Stimulated activated CD8-positive, alpha-beta memory T cell treated with anti-CD3 and anti-CD28 coated beads, Interleukin-4, amount 100 ng/mL, for 24 hours (primary cell): ENCODE results near the gene MESD.
A peak's percentile ranks its signal among the peaks of the same experiment; 100 is the strongest.

Experiments used
- DNase-seq: peaks from one replicate; pipeline ENCODE4 v3.0.0-alpha.2; 2020; ENCODE audit warnings: low read depth

The MESD gene

DNA sequence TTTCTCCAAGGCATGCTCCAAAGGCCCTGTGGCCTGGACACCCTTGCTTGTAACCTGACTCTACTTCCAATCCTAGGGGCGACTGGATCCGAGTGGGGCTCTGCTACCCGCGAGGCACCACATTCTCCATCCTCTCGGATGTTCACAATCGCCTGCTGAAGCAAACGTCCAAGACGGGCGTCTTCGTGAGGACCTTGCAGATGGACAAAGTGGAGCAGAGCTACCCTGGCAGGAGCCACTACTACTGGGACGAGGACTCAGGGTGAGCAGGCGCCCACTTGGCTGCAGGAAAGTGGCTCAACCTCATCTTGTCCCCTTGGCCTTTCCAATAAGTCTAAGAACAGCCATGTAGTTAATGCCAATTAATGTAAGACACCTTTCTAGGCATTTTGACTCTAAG lies 51.9 kb downstream of the MESD start:
- DNase-seq, result no peak

- DNase-seq, result no peak
Observed at GRCh38 chr15:80936288-80937078, 53.1 kb downstream of the MESD start.

DNA sequence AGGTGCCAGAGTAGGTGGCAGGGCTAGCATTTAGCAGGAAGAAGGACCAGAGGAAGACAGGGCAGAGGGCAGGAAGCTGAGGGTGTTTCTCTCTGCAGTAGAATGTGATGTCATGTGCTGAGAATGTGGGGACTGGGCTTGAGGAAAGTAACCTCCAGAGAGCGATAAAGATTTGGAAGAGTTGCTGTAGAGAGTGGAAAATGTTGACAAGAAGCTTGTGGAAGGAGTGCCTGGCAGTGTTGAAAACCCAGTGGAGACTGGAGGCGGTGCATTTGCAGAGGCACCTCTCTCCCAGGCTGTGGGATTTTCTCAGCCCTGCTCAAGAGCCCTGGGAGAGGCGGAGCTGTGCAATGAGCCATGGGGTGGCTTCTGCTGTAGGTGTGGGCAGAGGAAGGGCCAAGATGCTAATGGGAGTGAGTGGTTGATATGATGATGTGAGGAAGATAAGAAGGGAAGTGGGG lies 54.8 kb downstream of the MESD start:
- no peak for DNase-seq

DNA sequence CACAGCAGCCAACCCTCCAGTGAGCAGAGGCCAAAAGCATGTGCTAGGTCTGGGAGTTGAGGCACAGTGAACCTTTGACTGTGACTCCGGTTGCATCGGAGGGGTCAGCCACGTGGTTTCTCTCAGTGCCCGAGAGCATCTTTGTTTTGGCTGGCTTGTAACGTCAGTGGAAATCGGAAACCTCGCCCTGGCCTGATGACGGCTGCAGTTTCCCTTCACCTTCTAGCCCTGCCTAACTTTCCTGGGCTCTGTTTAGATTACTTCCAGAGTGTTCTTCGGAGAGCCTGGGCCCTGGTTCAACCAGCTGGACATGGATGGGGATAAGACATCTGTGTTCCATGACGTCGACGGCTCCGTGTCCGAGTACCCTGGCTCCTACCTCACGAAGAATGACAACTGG lies 56.6 kb downstream of the MESD start:
- DNase-seq, result no peak

GRCh38 chr15:80932513-80932815 lies 57.2 kb downstream of the MESD start:
- no peak for DNase-seq

DNA sequence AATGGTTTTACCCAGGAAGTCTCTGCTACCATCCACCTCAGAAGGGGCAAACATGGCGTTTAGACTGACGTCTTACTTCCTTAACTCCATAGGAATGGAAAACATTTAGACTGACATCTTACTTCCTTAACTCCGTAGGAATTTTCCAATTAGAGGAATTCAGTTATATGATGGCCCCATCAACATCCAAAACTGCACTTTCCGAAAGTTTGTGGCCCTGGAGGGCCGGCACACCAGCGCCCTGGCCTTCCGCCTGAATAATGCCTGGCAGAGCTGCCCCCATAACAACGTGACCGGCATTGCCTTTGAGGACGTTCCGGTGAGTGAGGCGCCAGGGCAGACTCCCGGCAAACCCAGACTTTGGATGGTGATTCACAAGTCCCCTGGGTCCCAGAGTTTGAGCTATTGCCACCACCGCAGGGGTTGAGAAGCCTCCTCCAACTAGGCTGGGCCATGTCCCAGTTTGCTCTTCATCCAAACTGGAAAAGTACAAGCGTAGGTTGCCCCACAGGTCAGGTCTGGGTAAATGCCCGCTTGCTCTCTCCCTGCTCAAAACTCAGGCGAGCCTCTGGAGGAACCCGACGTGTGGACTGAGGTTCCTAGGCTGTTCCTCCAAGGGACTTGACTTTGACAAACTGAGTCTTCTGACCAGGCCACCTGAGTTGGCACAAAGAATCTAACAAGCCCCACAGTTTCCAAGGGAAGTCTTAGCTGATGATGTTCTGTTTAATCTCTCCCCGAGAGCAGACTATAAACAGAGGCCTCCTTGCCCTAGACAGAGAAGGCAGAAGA lies 57.7 kb downstream of the MESD start:
- no peak for DNase-seq

- no peak for DNase-seq
Observed at GRCh38 chr15:80931191-80931590, 58.4 kb downstream of the MESD start.

DNA sequence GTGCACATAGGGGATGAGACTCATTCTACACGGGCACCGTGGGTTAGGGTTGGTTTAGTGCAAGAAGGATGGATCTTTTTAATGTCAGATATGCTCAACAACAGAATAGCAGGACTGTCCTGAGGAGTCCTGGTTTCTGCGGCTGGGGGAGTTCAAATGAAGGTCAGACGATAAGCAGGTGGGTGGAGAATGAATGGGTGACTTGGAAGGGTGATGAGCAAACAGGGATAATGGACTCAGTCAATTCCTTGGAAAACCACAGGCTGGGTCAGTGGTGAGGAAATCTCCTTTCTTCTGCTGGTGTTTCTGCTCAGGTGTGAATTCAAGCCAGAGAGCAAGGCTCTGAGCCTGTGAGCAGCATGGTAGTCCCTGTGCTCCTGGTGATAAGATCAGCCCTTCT lies 59.9 kb downstream of the MESD start:
- no peak for DNase-seq

- DNase-seq, result no peak
Observed at GRCh38 chr15:80929225-80929624, 60.4 kb downstream of the MESD start.

- no peak for DNase-seq
Observed at GRCh38 chr15:80926126-80926525, 63.5 kb downstream of the MESD start.

DNA sequence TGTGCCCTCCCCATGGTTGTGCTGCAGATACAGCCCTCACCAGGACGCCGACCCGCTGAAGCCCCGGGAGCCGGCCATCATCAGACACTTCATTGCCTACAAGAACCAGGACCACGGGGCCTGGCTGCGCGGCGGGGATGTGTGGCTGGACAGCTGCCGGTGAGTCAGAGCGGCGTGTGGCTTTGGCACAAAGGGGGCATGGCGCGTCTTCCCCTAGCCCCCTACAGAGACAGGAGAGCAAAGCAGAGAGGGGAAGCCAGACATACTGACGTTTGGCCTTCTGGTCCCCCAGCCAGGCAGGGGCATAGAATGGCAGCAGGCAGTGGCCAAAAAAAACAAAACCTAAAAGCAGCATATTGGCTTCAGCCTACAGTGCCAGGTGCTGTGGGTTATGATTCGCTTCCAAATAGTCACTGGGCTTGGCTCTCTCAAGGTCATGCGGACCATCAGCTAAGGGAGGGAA lies 64.0 kb downstream of the MESD start:
- DNase-seq, result no peak

DNA sequence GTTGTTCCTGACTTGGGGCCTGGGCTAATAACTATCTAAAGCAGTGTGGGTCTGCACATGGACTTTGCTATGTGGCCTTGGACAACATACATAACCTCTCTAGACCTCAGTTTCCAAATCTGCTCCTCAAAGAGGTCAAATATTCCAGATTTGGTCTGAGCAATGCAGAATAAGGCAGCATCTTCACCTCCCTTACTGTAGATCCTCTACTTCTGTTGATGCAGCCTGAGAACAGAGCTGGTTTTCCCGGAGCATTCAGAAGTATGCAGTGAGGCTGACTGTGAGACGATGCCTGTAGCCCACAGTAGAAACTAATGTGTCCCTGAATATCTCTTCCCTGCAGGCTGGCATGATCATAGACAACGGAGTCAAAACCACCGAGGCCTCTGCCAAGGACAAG lies 65.3 kb downstream of the MESD start:
- DNase-seq, result no peak

DNA sequence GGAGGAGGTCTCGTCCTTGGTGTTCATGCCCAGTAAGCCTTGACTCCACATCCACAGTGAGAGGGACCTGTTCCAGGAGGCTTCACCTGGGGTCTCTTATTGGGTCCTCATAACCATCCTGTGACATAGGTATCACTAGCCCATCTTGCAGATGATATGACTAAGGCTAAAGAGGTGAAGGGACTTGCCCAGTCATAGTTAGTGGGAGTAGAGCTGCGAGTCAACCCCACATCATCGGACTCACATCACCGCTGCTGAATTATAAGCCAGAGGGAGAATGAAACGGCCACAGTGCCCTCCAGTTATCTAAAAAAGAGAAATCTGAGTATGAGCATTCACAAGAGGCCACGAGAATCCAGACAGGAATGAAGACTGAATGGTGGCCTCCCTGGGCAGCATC lies 66.0 kb downstream of the MESD start:
- DNase-seq, result no peak

DNA sequence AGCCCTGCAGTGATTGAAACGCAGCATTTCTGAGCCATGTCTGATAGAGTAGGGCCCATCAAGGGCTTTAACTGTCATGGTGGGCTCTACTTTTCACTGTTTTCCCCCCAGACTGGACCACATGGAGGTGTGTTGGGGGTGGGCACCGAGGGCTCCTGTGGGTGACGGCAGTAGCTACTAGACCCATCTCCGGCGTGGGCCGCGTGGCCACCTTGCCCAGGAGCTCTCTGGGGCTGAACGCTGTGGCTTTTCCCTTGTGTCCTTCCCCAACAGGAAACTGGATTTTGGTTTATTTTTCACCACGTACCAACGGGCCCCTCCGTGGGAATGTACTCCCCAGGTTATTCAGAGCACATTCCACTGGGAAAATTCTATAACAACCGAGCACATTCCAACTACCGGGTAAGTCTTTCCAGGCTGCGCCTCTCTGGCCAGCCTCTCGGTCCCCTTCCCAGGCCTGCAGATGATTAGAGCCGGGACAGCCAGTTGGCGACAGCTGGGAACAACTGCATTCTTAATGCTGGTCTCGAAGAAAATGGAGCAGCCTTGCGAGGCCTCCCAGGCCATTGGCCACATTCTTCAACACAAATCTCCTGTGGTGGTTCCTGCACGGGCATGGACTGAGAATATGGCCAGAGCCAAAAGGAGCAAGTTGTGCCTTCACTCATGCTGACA lies 67.7 kb downstream of the MESD start:
- DNase-seq, result no peak

- peak; percentile 9 for DNase-seq
Observed at GRCh38 chr15:80920271-80920699, 69.3 kb downstream of the MESD start.

- DNase-seq, result no peak
Observed at GRCh38 chr15:80918196-80918783, 71.3 kb downstream of the MESD start.

GRCh38 chr15:80916056-80916455 lies 73.6 kb downstream of the MESD start:
- DNase-seq, result no peak

- DNase-seq, result no peak
Observed at GRCh38 chr15:80915472-80915871, 74.1 kb downstream of the MESD start.

- no peak for DNase-seq
Observed at GRCh38 chr15:80913541-80913940, 76.1 kb downstream of the MESD start.

- DNase-seq, result no peak
Observed at GRCh38 chr15:80912673-80913072, 76.9 kb downstream of the MESD start.

- DNase-seq, result no peak
Observed at GRCh38 chr15:80911821-80912220, 77.8 kb downstream of the MESD start.

GRCh38 chr15:80906159-80906766 lies 83.4 kb downstream of the MESD start:
- no peak for DNase-seq
